WTC11 (cell line): ENCODE measurements around the gene ZNF493.

Experiments
- ESRRA ChIP-seq: sonication (generic); formaldehyde crosslinking; IDR thresholded peaks from 2 replicates; pipeline ENCODE4 v1.8.1; 2022; ENCODE audit warnings: mild to moderate bottlenecking, missing genetic modification reagents, borderline replicate concordance
- MAX ChIP-seq: sonication (generic); formaldehyde crosslinking; IDR thresholded peaks from 2 replicates; pipeline ENCODE4 v1.8.0; 2022; ENCODE audit warnings: mild to moderate bottlenecking, missing genetic modification reagents
- TF ChIP-seq, protein P1 (sequence below): fragments of 200-600 bp; IDR thresholded peaks from 2 replicates; pipeline ENCODE4 v1.8.0; 2022; ENCODE audit warnings: antibody characterized with exemption
- TF ChIP-seq, protein P2 (sequence below): sonication (generic); formaldehyde crosslinking; conservative IDR thresholded peaks from 2 replicates; pipeline ENCODE4 v1.8.1; 2023; ENCODE audit warnings: mild to moderate bottlenecking, low read depth, missing genetic modification reagents, moderate library complexity

DNA sequence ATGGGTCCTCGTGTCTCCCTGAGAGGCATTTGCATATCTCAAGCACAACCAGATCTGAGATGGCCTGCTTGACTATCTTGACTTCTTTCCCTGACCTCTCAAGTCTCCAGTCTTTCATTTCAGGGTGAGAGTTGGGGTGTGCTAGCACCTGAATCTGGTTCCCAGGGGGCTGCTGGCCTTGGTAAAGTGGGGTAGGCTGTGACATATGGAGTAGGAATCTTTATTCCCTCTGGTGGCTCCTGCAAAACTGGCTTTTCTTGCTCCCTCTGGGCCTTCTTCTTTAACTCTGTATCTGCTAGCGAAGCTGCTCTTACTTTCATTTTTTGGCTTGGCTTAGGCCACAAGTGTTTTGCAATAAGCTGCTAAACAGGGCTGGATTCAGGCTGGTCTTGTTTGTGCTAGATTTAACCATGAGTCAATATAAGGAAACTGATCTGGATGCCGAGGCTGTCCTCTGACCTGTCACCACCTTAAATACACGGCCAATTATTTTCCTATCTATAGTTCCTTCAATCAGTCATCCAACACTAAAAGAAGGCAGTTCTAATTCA is 42.3 kb downstream of the ZNF493 start:
- TF ChIP-seq, protein P1, sequence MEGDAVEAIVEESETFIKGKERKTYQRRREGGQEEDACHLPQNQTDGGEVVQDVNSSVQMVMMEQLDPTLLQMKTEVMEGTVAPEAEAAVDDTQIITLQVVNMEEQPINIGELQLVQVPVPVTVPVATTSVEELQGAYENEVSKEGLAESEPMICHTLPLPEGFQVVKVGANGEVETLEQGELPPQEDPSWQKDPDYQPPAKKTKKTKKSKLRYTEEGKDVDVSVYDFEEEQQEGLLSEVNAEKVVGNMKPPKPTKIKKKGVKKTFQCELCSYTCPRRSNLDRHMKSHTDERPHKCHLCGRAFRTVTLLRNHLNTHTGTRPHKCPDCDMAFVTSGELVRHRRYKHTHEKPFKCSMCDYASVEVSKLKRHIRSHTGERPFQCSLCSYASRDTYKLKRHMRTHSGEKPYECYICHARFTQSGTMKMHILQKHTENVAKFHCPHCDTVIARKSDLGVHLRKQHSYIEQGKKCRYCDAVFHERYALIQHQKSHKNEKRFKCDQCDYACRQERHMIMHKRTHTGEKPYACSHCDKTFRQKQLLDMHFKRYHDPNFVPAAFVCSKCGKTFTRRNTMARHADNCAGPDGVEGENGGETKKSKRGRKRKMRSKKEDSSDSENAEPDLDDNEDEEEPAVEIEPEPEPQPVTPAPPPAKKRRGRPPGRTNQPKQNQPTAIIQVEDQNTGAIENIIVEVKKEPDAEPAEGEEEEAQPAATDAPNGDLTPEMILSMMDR = no peak
- TF ChIP-seq, protein P2, sequence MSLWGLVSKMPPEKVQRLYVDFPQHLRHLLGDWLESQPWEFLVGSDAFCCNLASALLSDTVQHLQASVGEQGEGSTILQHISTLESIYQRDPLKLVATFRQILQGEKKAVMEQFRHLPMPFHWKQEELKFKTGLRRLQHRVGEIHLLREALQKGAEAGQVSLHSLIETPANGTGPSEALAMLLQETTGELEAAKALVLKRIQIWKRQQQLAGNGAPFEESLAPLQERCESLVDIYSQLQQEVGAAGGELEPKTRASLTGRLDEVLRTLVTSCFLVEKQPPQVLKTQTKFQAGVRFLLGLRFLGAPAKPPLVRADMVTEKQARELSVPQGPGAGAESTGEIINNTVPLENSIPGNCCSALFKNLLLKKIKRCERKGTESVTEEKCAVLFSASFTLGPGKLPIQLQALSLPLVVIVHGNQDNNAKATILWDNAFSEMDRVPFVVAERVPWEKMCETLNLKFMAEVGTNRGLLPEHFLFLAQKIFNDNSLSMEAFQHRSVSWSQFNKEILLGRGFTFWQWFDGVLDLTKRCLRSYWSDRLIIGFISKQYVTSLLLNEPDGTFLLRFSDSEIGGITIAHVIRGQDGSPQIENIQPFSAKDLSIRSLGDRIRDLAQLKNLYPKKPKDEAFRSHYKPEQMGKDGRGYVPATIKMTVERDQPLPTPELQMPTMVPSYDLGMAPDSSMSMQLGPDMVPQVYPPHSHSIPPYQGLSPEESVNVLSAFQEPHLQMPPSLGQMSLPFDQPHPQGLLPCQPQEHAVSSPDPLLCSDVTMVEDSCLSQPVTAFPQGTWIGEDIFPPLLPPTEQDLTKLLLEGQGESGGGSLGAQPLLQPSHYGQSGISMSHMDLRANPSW (CRISPR knock-in tag) = no peak
- TF ChIP-seq MAX (CRISPR knock-in tag) (no peak), ESRRA (CRISPR knock-in tag) (no peak)
